ENCODE results near the gene TIMP1. TPM values are rescaled to one million over a fixed set of nuclear protein-coding genes. Genes with fewer than 3 reads are reported as not detected.
A peak's percentile ranks its signal among the peaks of the same experiment; 100 is the strongest.

TIMP1 gene
- polyA plus RNA-seq, 3 donors, result 73.6 to 97.2 (median 80.5) TPM

DNA sequence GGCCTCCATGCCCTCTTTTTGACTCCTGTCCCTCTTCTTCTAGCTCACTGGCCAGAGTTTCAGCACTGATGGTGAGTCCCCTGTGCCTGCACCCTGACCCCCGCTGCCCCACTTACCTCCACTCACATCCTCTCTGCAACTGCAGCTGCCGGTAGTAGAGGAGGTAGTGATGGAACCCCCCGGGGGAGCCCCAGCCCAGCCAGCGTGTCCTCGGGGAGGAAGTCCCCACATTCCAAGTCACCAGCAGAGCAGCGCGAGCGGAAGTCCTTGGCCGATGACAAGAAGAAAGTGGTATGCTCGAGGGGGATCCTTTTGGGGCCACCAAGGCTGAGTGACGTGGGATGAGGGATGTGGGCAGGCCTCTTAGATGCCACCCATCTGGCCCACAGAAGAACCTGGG lies 15.4 kb upstream of the TIMP1 start:
- DNase-seq (ENCODE audit: extremely low read depth in 1 of 11, low read depth in 9 of 11, low spot score in 4 of 11), result no peak

GRCh38 chrX:47568656-47569295 lies 13.5 kb upstream of the TIMP1 start:
- no peak for DNase-seq (ENCODE audit: extremely low read depth in 1 of 11, low read depth in 9 of 11, low spot score in 4 of 11)

DNA sequence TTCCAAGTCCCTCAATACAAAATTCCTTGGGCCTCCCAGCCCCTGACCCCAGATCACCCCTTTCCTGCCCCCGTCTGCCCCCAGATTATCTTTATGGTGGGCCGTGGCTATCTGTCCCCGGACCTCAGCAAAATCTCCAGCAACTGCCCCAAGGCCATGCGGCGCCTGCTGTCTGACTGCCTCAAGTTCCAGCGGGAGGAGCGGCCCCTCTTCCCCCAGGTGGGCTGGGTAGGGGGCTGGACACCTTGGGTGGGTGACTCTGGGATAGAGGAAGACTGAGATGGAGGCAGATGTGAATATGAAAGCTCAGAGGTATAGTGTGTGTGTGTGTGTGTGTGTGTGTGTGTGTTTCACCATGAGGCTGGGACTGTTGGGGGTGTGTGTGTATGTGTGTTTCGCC lies 11.4 kb upstream of the TIMP1 start:
- no peak for DNase-seq (ENCODE audit: extremely low read depth in 1 of 11, low read depth in 9 of 11, low spot score in 4 of 11)

DNA sequence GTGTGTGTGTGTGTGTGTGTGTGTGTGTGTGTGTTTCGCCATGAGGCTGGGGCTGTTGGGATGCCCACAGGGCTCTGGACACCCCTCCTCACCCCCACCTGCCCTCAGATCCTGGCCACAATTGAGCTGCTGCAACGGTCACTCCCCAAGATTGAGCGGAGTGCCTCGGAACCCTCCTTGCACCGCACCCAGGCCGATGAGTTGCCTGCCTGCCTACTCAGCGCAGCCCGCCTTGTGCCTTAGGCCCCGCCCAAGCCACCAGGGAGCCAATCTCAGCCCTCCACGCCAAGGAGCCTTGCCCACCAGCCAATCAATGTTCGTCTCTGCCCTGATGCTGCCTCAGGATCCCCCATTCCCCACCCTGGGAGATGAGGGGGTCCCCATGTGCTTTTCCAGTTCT lies 11.0 kb upstream of the TIMP1 start:
- DNase-seq (ENCODE audit: extremely low read depth in 1 of 11, low read depth in 9 of 11, low spot score in 4 of 11), result no peak

DNA sequence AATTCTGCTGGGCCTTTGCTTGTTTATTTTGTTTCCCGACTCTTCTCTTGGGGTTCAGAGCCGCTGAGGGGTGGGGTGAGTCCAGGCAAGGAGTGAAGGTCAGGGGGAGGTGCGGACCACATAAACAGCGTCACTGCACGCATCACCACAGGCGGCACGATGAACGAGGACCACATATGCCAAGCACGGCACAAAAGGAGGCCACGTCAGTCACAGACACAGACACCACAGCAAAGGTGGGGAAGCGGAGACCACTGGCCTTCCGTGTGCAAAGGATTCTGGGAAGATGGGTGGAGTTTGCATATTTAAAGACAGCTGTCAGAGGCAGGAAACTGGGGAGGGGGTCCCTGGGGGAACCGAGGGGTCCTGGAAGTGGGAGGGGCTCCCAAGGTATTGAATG lies 10.3 kb upstream of the TIMP1 start:
- no peak for DNase-seq (ENCODE audit: extremely low read depth in 1 of 11, low read depth in 9 of 11, low spot score in 4 of 11)

DNA sequence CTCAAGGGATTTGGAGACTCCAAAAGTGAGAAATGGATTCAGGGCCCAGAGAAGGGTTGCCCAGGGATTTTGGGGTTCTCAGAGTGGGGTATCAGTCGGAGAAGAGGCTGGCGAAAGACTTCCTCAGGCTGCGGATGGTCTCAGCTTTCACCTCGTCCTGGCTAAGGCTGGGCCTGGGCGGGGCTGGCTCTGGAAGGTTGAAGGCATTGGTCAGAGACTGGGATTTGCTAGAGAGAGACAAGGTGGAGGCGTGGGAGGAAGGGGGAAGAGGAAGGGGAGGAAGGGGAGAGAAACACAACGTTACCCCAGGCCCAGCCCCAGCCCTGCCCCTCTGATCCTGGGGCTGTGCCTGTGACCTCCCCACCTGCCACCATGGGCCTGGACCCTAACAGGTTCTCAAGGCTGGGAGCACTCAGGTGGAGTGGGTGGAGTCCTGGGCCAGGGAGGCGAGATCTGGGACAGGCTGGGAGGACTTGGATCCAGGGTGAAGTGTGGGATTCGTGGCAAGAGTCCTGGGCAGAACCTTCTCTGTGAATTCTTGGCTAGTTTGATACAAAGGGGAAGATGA lies 9.4 kb upstream of the TIMP1 start:
- DNase-seq (ENCODE audit: extremely low read depth in 1 of 11, low read depth in 9 of 11, low spot score in 4 of 11), result no peak

- DNase-seq (ENCODE audit: extremely low read depth in 1 of 11, low read depth in 9 of 11, low spot score in 4 of 11), result peak in 8 of 11 donors; percentile 24 to 70 (median 56)
Observed at GRCh38 chrX:47573341-47574075, 8.7 kb upstream of the TIMP1 start.

DNA sequence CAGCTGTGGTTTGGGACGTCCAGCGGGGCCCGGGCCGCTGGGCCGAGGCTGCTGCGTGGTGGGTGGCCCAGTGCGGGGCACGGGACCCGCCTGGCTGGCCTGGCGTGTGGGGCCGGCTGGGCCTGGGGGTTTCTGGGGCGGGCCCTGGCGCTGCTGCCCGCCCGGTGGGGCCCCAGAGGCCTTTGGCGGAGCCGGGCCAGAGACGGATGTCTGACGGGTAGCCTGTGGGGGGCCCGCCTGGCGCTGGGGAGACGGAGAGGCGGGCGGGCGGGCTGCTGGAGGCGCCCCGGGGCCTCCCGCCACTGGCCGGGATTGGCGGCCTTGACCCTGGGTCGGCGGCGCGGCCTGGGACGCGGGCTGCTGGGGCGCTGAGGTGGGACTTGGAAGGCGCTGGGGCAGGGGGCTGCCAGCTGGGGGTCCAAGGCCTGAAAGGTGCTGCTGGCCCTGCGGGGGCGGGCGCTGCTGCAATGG lies 8.1 kb upstream of the TIMP1 start:
- no peak for DNase-seq (ENCODE audit: extremely low read depth in 1 of 11, low read depth in 9 of 11, low spot score in 4 of 11)

GRCh38 chrX:47574547-47575301 lies 7.5 kb upstream of the TIMP1 start:
- DNase-seq (ENCODE audit: extremely low read depth in 1 of 11, low read depth in 9 of 11, low spot score in 4 of 11), result no peak

DNA sequence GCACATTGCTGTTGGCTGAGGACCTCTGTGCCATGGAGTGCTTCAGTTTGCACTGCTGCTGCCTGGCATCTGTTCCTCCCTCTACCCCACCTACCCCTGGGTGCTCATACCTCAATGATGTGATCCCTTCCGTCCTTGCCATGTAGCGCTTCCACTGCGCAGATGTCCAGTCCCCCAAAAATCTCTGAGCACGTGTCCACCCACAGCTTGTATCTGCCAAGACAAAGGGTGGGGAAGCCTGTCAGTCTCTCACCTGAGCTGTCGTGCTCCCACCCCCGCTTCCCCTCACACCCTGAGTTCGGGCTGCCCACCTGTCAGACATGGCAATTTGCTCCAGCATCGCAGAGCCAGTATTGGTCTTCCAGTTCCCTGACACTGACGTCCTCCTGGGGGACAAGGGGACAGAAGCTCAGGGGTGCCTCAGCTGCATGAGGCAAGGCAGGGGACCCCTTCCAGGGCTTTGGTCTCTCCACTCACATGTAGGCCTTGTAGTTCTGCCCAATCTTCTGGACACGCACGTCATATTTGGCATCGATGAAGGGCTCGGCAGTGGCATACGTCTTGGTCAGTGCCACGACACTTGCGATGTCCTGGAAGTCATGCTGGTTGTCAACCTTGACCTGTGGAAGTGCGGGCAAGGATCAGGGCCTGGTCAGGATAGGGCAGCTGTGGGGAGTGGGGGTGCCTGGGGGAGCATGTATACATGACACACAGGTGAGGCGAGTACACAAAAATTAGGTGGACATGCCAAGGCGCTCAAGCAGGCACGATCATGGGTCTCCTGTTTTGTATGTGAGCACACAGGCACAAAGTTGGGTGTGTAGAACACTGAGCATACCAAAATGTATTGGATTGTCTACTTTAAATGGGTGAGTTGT lies 6.0 kb upstream of the TIMP1 start:
- no peak for DNase-seq (ENCODE audit: extremely low read depth in 1 of 11, low read depth in 9 of 11, low spot score in 4 of 11)

- no peak for DNase-seq (ENCODE audit: extremely low read depth in 1 of 11, low read depth in 9 of 11, low spot score in 4 of 11)
Observed at GRCh38 chrX:47577424-47577823, 4.8 kb upstream of the TIMP1 start.

DNA sequence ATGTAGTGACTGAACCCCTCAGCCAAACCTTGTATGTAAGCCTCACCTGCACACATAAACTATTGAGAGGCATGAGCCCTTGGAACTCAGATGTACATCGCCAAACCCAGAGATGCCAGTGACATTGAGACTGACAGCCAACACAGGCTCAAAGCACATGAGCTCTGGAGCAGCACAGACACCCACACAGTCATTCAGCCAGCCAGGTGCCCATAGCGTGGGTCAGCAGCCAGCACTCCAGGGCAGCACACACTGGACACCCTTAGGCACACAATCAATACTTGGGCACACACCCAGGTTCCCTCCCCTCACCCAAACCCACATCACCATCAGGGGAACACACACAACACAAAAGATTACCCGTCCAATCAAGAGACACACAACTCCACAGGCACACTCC lies 4.3 kb upstream of the TIMP1 start:
- DNase-seq (ENCODE audit: extremely low read depth in 1 of 11, low read depth in 9 of 11, low spot score in 4 of 11), result no peak

DNA sequence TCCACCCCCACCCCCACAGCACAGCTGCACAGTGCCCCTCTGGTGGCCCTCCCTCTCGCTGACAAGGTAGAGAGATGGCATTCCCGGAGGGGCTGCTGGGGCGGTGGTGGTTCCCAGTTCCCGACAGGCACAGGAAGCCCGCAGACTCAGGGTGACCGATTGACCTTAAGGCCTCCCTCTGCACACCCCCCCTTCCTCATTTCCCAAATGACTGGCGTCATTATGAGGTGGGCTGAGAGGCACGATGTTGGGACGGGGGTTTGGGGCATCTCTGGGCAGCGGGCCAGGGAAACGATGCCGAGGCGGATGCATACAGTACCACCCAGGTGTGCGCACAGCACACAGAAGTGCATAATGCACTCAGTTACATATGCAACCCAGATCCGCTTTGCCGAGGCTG lies 3.5 kb upstream of the TIMP1 start:
- DNase-seq (ENCODE audit: extremely low read depth in 1 of 11, low read depth in 9 of 11, low spot score in 4 of 11), result no peak

DNA sequence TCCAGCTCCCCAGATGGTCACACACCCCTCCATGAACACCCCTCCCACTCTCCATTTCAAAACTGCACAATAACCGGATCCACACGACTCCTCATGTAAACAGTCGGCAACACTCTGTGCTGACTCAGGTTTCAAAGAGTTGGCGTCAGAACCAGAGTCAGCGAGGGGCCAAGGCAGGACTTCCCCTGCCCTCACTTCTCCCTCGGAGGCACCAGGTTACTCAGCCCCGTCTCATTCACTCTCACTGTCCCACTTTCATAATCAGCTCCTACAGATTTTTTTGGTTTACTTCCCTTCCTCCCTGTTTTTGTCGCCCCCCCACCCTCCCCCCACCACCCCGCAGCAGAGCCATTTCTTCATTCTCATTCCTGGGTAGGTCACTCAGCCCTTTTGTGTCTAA lies 2.7 kb upstream of the TIMP1 start:
- no peak for DNase-seq (ENCODE audit: extremely low read depth in 1 of 11, low read depth in 9 of 11, low spot score in 4 of 11)

GRCh38 chrX:47583240-47583861 lies 1.1 kb downstream of the TIMP1 start:
- DNase-seq (ENCODE audit: extremely low read depth in 1 of 11, low read depth in 9 of 11, low spot score in 4 of 11), result no peak

GRCh38 chrX:47584714-47585113 lies 2.5 kb downstream of the TIMP1 start:
- DNase-seq (ENCODE audit: extremely low read depth in 1 of 11, low read depth in 9 of 11, low spot score in 4 of 11), result no peak

DNA sequence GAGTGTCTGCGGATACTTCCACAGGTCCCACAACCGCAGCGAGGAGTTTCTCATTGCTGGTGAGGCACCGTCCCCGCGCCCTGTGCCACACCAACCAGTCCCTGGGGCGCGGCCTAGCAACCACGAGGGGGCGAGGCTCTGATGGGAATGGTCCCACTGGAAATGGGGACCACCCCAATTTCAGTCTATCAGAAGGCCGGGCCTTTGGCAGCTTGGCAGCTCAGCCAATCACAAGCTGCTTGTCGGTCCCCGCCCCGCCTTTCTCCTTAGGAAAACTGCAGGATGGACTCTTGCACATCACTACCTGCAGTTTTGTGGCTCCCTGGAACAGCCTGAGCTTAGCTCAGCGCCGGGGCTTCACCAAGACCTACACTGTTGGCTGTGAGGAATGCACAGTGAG lies 3.0 kb downstream of the TIMP1 start:
- no peak for DNase-seq (ENCODE audit: extremely low read depth in 1 of 11, low read depth in 9 of 11, low spot score in 4 of 11)

GRCh38 chrX:47586043-47586787 lies 4.0 kb downstream of the TIMP1 start:
- no peak for DNase-seq (ENCODE audit: extremely low read depth in 1 of 11, low read depth in 9 of 11, low spot score in 4 of 11)
